ENCODE results near the gene SRPK2. TPM values are rescaled to one million over a fixed set of nuclear protein-coding genes. Genes with fewer than 3 reads are reported as not detected.

The SRPK2 gene
- total and polyA plus RNA-seq, 2 of the 8 experiments (the other 6 are each of a cell fraction or from before 2014, with no cell fraction given), result 10.0 to 47.1 TPM

- Histone ChIP-seq H3K18ac (ENCODE audit: extremely low read depth, low read length) (no peak overlapping the region), H2BK5ac (ENCODE audit: low read depth, low read length) (no peak overlapping the region), H2BK120ac (replicated peaks; ENCODE audit: low read depth, low read length) (no peak overlapping the region), H3K36me3 (ENCODE audit: control insufficient read depth in 2 of 4, insufficient read depth in 4 of 4, low read length in 3 of 4) (no peaks in the 10 kb centered on the region), H3K4me1 (replicated peaks in 1 of 4; ENCODE audit: control insufficient read depth in 3 of 4, insufficient read depth in 4 of 4, low read length in 3 of 4) (no peaks in the 10 kb centered on the region), H4K20me1 (replicated peaks in 1 of 2; ENCODE audit: control insufficient read depth in 1 of 2, insufficient read depth in 2 of 2, low read length in 2 of 2) (no peaks in the 10 kb centered on the region), H2BK20ac (ENCODE audit: low read length) (no peak overlapping the region), H3K27ac (ENCODE audit: low read depth, low read length) (no peak overlapping the region), H2AK5ac (ENCODE audit: low read depth, low read length) (no peak overlapping the region), H3K9ac (replicated peaks in 1 of 4; ENCODE audit: extremely low read depth in 1 of 4, low read depth in 3 of 4, low read length in 3 of 4) (no peak overlapping the region), H3K14ac (ENCODE audit: insufficient read length) (no peak overlapping the region), H4K91ac (replicated peaks; ENCODE audit: insufficient read length, low read length) (no peak overlapping the region), H4K5ac (ENCODE audit: insufficient read length, low read depth, low read length) (no peak overlapping the region), H3K23me2 (ENCODE audit: low read depth, low read length) (no peaks in the 10 kb centered on the region), H3K27me3 (replicated peaks in 1 of 4; ENCODE audit: control insufficient read depth in 3 of 4, extremely low read depth in 1 of 4, insufficient read depth in 3 of 4, low read length in 3 of 4) (no peaks in the 10 kb centered on the region), H2AFZ (ENCODE audit: low read length) (no peak overlapping the region), H3K56ac (replicated peaks; ENCODE audit: insufficient read length, low read depth, low read length) (no peak overlapping the region), H2BK15ac (ENCODE audit: low read length) (no peak overlapping the region), H3K23ac (ENCODE audit: insufficient read length) (no peak overlapping the region), H3K9me3 (ENCODE audit: insufficient read depth in 2 of 2, low read depth in 1 of 2, low read length in 1 of 2) (no peaks in the 10 kb centered on the region), H3K79me2 (ENCODE audit: control insufficient read depth in 1 of 2, insufficient read depth in 2 of 2, low read length in 2 of 2) (no peaks in the 10 kb centered on the region), H4K8ac (ENCODE audit: extremely low read depth, insufficient read depth, low read length) (no peak overlapping the region), H3K79me1 (ENCODE audit: low read depth, low read length) (no peaks in the 10 kb centered on the region), H3K4me3 (ENCODE audit: extremely low read depth in 1 of 4, insufficient read depth in 2 of 4, low read depth in 3 of 4, low read length in 4 of 4) (no peak overlapping the region), H2BK12ac (ENCODE audit: low read depth, low read length) (no peak overlapping the region), H3K4ac (replicated peaks; ENCODE audit: insufficient read length, low read depth, low read length) (no peak overlapping the region), H3K4me2 (ENCODE audit: insufficient read depth in 1 of 2, low read depth in 2 of 2, low read length in 2 of 2) (no peak overlapping the region)
- WGBS, 2 experiments (ENCODE audit: extremely low coverage in 1 of 2, insufficient coverage in 1 of 2, insufficient read length in 1 of 2, insufficient replicate concordance in 2 of 2, low coverage in 1 of 2, low lambda C conversion rate in 2 of 2, missing lambda C conversion rate in 1 of 2), result 93% methylated on average over 3 of the region's 3 CpGs; no CpG with 5 or more reads in 1 of the 2 experiments
- DNase-seq (ENCODE audit: low read depth in 1 of 2, low spot score in 2 of 2), result no peak
- ChIA-PET CTCF (ENCODE audit: partially characterized antibody) (interaction anchor here (0.6 to 3.3 kb wide), 12 partner anchors 8 to 520 kb away, joined by 3 to 13 read pairs (median 3); no protein-coding TSS in a partner anchor), POLR2A (ENCODE audit: partially characterized antibody) (interaction anchor here (0.9 kb wide), 1 partner anchor 10 kb away, joined by 3 read pairs; the partner anchor contains the start of gene SRPK2)
- no peak for FAIRE-seq
- no peak for TF ChIP-seq SP2 (IDR thresholded peaks at IDR 0.05; ENCODE audit: low read length)
- TF ChIP-seq GTF2F1 (IDR thresholded peaks at IDR 0.05; ENCODE audit: borderline replicate concordance, low read depth, low read length), result no peak
- TF ChIP-seq TAF1 (IDR thresholded peaks at IDR 0.05; ENCODE audit: low read depth, low read length), result no peak
- no peak for TF ChIP-seq MAX (IDR thresholded peaks at IDR 0.05)
- TF ChIP-seq RBBP5 (IDR thresholded peaks at IDR 0.05; ENCODE audit: borderline replicate concordance, low read depth, low read length), result no peak
- TF ChIP-seq ASH2L (IDR thresholded peaks at IDR 0.05; ENCODE audit: low read length), result no peak
- TF ChIP-seq RNF2 (IDR thresholded peaks at IDR 0.05; ENCODE audit: borderline replicate concordance, low read depth, low read length, missing control alignments, poor library complexity, severe bottlenecking), result no peak
- no peak for TF ChIP-seq USF2 (IDR thresholded peaks at IDR 0.05; ENCODE audit: low read length)
- no peak for TF ChIP-seq EGR1 (IDR thresholded peaks at IDR 0.05; ENCODE audit: borderline replicate concordance, low read depth, low read length)
- no peak for TF ChIP-seq FOSL1 (IDR thresholded peaks at IDR 0.05; ENCODE audit: insufficient read depth, low read depth, low read length)
Measured at GRCh38 chr7:105399043-105399725, 10.5 kb upstream of the SRPK2 start.
